ENCODE data around the gene ABR.
"Not testable (repeated sequence)": the region's sequence is repeated elsewhere in the genome, so short reads cannot be mapped to it uniquely, and the experiment has no call there.

The ABR gene

GRCh38 chr17:1003972-1004768, 175.6 kb downstream of the ABR start:
- no peak for DNase-seq

- DNase-seq, result no peak
These were observed 176.2 kb downstream of the ABR start for GRCh38 chr17:1003633-1003971.

- DNase-seq, result no peak
These were observed 176.8 kb downstream of the ABR start for GRCh38 chr17:1002771-1003555.

GRCh38 chr17:1002412-1002753, 177.4 kb downstream of the ABR start:
- no peak for DNase-seq

- no peak for DNase-seq
These were observed 178.0 kb downstream of the ABR start for GRCh38 chr17:1001640-1002411.

GRCh38 chr17:1000597-1001461, 179.0 kb downstream of the ABR start:
- DNase-seq, result no peak

GRCh38 chr17:998111-998510, 181.7 kb downstream of the ABR start:
- no peak for DNase-seq

GRCh38 chr17:996554-997344, 183.0 kb downstream of the ABR start, which contains the start of gene TIMM22:
Gene TIMM22 (plus strand): TSS chr17:997129. CDS start chr17:997143, 14 bp downstream.
- peak; percentile 76 for DNase-seq

- DNase-seq, result not testable (repeated sequence)
These were observed 184.5 kb downstream of the ABR start for GRCh38 chr17:995324-995723.

GRCh38 chr17:992933-993332, 186.8 kb downstream of the ABR start:
- no peak for DNase-seq

- DNase-seq, result no peak
These were observed 191.2 kb downstream of the ABR start for GRCh38 chr17:988561-988960.

- no peak for DNase-seq
These were observed 191.8 kb downstream of the ABR start for GRCh38 chr17:987931-988330.

- no peak for DNase-seq
These were observed 193.4 kb downstream of the ABR start for GRCh38 chr17:986322-986929.

- DNase-seq, result no peak
These were observed 195.9 kb downstream of the ABR start for GRCh38 chr17:983921-984320.

GRCh38 chr17:981292-981658, 198.5 kb downstream of the ABR start:
- DNase-seq, result no peak

GRCh38 chr17:980406-981291, 199.1 kb downstream of the ABR start:
- peak; percentile 53 for DNase-seq

GRCh38 chr17:979539-980405, 200.0 kb downstream of the ABR start, which contains the start of gene NXN:
Gene NXN (minus strand): TSS chr17:979776.
- no peak for DNase-seq

GRCh38 chr17:979212-979538, 200.6 kb downstream of the ABR start:
- DNase-seq, result no peak
